Loucy (cell line): ENCODE data around the gene SPSB3.

Source experiments
- H2AFZ ChIP-seq: fragments of 200-600 bp; sonication (generic); 2 replicates; pipeline ENCODE4 v1.6.0; 2016; ENCODE audit warnings: antibody characterized with exemption, mild to moderate bottlenecking, low read length, moderate library complexity
- H3F3A ChIP-seq: fragments of 200-600 bp; 2 replicates; pipeline ENCODE4 v1.6.0; 2016; ENCODE audit warnings: antibody characterized with exemption, low read depth, mild to moderate bottlenecking
- H3K27me3 ChIP-seq: fragments of 200-600 bp; sonication (generic); 2 replicates; pipeline ENCODE4 v1.6.1; 2014; ENCODE audit warnings: low read length, mild to moderate bottlenecking; ENCODE audit not compliant: insufficient read depth, poor library complexity, severe bottlenecking
- H3K36me3 ChIP-seq: fragments of 200-600 bp; sonication (generic); 2 replicates; pipeline ENCODE4 v1.6.1; 2016; ENCODE audit warnings: low read length; ENCODE audit not compliant: insufficient read depth
- H3K4me1 ChIP-seq: fragments of 200-600 bp; sonication (generic); 2 replicates; pipeline ENCODE4 v1.5.1; 2014; ENCODE audit warnings: low read length, mild to moderate bottlenecking; ENCODE audit not compliant: insufficient read depth, poor library complexity, severe bottlenecking
- H3K4me2 ChIP-seq: fragments of 200-600 bp; sonication (generic); 2 replicates; pipeline ENCODE4 v1.6.0; 2014; ENCODE audit warnings: antibody characterized with exemption, low read length, low read depth, mild to moderate bottlenecking; ENCODE audit not compliant: poor library complexity, severe bottlenecking
- H3K4me3 ChIP-seq: fragments of 200-600 bp; sonication (generic); 2 replicates; pipeline ENCODE4 v1.5.1; 2014; ENCODE audit warnings: low read length, mild to moderate bottlenecking, mixed read lengths; ENCODE audit not compliant: poor library complexity, severe bottlenecking
- H3K79me2 ChIP-seq: fragments of 200-600 bp; sonication (generic); 2 replicates; pipeline ENCODE4 v1.6.1; 2014; ENCODE audit warnings: low read length; ENCODE audit not compliant: insufficient read depth
- H3K9ac ChIP-seq: fragments of 200-600 bp; sonication (generic); 2 replicates; pipeline ENCODE4 v1.6.0; 2014; ENCODE audit warnings: mild to moderate bottlenecking, low read depth, low read length, moderate library complexity; ENCODE audit not compliant: poor library complexity, severe bottlenecking
- H3K9me2 ChIP-seq: fragments of 200-600 bp; sonication (generic); replicated peaks from 2 replicates; pipeline ENCODE4 v1.6.1; 2016; ENCODE audit warnings: low read depth, low read length, mixed read lengths
- H3K9me3 ChIP-seq: fragments of 200-600 bp; sonication (generic); 2 replicates; pipeline ENCODE4 v1.6.1; 2014; ENCODE audit warnings: mild to moderate bottlenecking, antibody characterized with exemption, low read length, low read depth; ENCODE audit not compliant: insufficient read depth
- H4K20me1 ChIP-seq: fragments of 200-600 bp; sonication (generic); 2 replicates; pipeline ENCODE4 v1.6.0; 2014; ENCODE audit warnings: antibody characterized with exemption, low read length, mild to moderate bottlenecking; ENCODE audit not compliant: insufficient read depth, poor library complexity, severe bottlenecking
- CTCF ChIP-seq: fragments of 200-600 bp; sonication (generic); conservative IDR thresholded peaks from 2 replicates; pipeline ENCODE4 v1.5.1; 2014; ENCODE audit warnings: mild to moderate bottlenecking, antibody characterized with exemption, low read length
- EZH2phosphoT487 ChIP-seq: fragments of 200-600 bp; IDR thresholded peaks from 2 replicates; pipeline ENCODE4 v1.6.1; 2018; ENCODE audit warnings: antibody characterized with exemption, mild to moderate bottlenecking, moderate library complexity, borderline replicate concordance

The SPSB3 gene

DNA sequence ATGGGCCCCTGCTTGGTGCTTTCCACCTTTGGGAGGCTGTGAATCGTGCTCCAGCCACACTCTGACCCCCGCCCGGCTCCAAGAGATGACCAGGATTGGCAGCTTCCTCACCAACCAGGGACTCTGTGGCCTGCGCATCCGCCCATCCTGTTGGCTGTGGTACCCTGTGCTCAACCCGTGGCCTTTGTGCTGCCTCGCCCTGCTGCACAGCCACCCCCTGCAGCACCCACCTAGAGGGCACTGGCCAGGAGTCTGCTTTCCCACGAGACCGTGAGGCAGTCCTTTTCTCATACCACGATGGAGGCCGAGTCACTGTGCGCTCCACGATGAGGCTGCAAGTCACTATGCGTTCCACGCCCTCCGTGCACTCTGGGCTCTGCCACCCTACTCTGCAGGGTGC lies 30.4 kb downstream of the SPSB3 start:
- H3K9ac ChIP-seq = no peak overlapping the region
- H3K79me2 ChIP-seq = no peaks in the 10 kb centered on the region
- no peaks in the 10 kb centered on the region for H3K4me1 ChIP-seq
- no peaks in the 10 kb centered on the region for H3K27me3 ChIP-seq
- no peak overlapping the region for H2AFZ ChIP-seq
- no peak overlapping the region for H3K4me2 ChIP-seq
- TF ChIP-seq CTCF (no peak), EZH2phosphoT487 (no peak)
- no peaks in the 10 kb centered on the region for H4K20me1 ChIP-seq
- H3F3A ChIP-seq = no peaks in the 10 kb centered on the region
- no peaks in the 10 kb centered on the region for H3K9me2 ChIP-seq
- no peak overlapping the region for H3K4me3 ChIP-seq
- no peaks in the 10 kb centered on the region for H3K9me3 ChIP-seq
- peaks cover 4% of the 10 kb centered on the region; the same call in 1 of the 2 replicates for H3K36me3 ChIP-seq

DNA sequence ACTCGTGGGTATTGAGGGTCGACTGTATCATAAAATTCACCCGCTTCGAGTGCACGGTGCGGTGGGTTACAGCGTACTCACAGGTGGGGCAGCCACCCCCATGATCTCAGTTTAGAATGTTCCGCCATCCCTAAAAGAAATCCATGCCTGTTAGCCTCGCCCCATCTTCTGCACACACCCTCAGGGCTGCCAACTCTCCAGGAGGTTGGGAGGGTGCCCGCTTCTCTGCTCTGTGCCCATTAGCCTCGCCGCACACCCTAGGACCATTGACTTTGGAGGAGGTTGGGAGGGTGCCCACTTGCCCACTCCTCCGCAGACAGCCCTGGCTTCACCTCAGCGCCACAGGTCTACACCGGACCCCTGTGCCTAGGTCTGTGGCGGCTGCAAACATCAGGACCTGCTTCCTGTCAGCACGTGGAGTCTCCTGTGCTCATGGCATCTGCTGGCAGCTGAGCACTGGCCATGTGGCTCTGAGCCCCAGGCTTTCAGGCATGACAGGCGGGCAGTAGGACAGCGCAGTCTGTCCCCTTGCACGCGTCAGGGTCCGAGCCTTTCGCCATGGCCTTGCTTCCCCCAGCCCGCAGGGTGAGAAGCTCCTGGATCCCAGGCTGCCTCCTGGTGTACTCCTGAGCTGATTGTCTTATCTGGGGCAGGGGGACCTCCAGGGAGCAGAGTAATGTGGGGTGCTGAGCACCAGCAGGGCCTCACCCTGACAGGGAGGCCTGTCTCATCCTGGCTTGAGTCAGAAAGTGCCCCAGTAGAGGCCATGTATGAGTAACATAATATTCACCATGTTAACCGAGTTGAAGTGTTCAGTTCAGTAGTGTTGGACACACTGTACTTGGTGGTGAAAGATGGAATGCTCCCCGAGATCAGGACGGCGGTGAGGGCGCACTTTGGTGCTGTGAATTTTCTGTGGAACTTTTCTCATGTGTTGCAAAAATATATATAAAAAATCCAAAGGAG lies 32.9 kb downstream of the SPSB3 start:
- Histone ChIP-seq H3K9ac (no peak overlapping the region), H4K20me1 (no peaks in the 10 kb centered on the region), H3K4me1 (no peaks in the 10 kb centered on the region), H3K36me3 (peaks cover 4% of the 10 kb centered on the region; the same call in 1 of the 2 replicates), H3K9me2 (no peaks in the 10 kb centered on the region), H3F3A (no peaks in the 10 kb centered on the region), H3K27me3 (no peaks in the 10 kb centered on the region), H3K79me2 (no peaks in the 10 kb centered on the region), H2AFZ (no peak overlapping the region), H3K4me2 (no peak overlapping the region), H3K9me3 (no peaks in the 10 kb centered on the region), H3K4me3 (no peak overlapping the region)
- no peak for TF ChIP-seq CTCF
- no peak for TF ChIP-seq EZH2phosphoT487

DNA sequence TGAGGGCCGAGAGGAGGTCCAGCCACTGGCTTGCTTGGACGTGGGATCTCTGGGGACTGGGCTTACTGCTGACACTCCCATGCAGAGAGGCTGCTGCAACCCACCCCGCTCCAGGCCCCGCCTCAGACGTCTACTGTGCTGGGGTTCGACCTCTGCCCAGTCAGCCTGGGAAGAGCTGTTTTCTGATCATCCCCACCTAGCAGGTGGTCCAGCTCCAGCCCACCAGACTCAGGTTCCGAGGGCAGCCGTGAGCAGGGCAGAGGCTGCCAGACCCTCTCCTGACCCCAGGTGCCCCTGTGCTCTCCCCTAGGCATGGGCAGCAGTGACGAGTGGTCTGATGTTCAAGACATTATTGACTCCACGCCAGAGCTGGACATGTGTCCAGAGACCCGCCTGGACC lies 34.4 kb downstream of the SPSB3 start:
- Histone ChIP-seq H3K9ac (no peak overlapping the region), H3K27me3 (no peaks in the 10 kb centered on the region), H3K4me2 (no peak overlapping the region), H3K36me3 (peaks cover 4% of the 10 kb centered on the region; the same call in 1 of the 2 replicates), H2AFZ (no peak overlapping the region), H4K20me1 (no peaks in the 10 kb centered on the region), H3K9me3 (no peaks in the 10 kb centered on the region), H3F3A (no peaks in the 10 kb centered on the region), H3K79me2 (no peaks in the 10 kb centered on the region), H3K4me3 (no peak overlapping the region), H3K4me1 (no peaks in the 10 kb centered on the region), H3K9me2 (no peaks in the 10 kb centered on the region)
- TF ChIP-seq EZH2phosphoT487 (no peak), CTCF (no peak)
